ENCODE data around the gene ECE2. TPM values are rescaled to one million over a fixed set of nuclear protein-coding genes. Genes with fewer than 3 reads are reported as not detected.

ECE2 gene
- total RNA-seq, 3 donors from 2014 or later = not detected

DNA sequence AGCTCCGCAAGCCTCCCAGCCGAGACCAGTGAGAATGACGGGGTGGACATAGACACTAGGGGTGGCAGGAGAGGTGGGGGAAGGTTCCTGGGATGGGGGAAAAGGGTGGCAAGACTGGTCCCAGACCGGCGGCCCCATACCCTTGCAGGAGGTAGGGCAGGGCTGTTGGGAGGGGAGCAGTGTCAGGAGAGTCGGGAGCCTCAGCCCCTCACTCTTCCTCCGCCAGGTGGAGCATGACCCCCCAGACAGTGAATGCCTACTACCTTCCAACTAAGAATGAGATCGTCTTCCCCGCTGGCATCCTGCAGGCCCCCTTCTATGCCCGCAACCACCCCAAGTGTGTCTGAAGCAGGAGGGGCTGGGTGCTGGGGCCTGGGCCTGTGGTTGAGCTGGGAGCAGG, 14.5 kb downstream of the ECE2 start:
- intact Hi-C loops (cut with DNase I; ENCODE audit: low total_unique reads) = loop anchor here (5.0 kb wide), 1 partner anchor 897 kb away; no protein-coding TSS in a partner anchor
- no peaks in the 10 kb centered on the region for H3K27me3 ChIP-seq
- H3K27ac ChIP-seq = no peak overlapping the region
- no peaks in the 10 kb centered on the region for H3K4me1 ChIP-seq
- H3K4me3 ChIP-seq = no peak overlapping the region
- TF ChIP-seq, protein P1, sequence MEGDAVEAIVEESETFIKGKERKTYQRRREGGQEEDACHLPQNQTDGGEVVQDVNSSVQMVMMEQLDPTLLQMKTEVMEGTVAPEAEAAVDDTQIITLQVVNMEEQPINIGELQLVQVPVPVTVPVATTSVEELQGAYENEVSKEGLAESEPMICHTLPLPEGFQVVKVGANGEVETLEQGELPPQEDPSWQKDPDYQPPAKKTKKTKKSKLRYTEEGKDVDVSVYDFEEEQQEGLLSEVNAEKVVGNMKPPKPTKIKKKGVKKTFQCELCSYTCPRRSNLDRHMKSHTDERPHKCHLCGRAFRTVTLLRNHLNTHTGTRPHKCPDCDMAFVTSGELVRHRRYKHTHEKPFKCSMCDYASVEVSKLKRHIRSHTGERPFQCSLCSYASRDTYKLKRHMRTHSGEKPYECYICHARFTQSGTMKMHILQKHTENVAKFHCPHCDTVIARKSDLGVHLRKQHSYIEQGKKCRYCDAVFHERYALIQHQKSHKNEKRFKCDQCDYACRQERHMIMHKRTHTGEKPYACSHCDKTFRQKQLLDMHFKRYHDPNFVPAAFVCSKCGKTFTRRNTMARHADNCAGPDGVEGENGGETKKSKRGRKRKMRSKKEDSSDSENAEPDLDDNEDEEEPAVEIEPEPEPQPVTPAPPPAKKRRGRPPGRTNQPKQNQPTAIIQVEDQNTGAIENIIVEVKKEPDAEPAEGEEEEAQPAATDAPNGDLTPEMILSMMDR (IDR thresholded peaks at IDR 0.05) = no peak
- no peak for TF ChIP-seq POLR2AphosphoS5 (IDR thresholded peaks at IDR 0.05)
- TF ChIP-seq POLR2A (IDR thresholded peaks at IDR 0.05) = no peak
- DNase-seq (ENCODE audit: low spot score in 2 of 2) = no peak
- H3K36me3 ChIP-seq = no peaks in the 10 kb centered on the region
- H3K9me3 ChIP-seq = no peaks in the 10 kb centered on the region

DNA sequence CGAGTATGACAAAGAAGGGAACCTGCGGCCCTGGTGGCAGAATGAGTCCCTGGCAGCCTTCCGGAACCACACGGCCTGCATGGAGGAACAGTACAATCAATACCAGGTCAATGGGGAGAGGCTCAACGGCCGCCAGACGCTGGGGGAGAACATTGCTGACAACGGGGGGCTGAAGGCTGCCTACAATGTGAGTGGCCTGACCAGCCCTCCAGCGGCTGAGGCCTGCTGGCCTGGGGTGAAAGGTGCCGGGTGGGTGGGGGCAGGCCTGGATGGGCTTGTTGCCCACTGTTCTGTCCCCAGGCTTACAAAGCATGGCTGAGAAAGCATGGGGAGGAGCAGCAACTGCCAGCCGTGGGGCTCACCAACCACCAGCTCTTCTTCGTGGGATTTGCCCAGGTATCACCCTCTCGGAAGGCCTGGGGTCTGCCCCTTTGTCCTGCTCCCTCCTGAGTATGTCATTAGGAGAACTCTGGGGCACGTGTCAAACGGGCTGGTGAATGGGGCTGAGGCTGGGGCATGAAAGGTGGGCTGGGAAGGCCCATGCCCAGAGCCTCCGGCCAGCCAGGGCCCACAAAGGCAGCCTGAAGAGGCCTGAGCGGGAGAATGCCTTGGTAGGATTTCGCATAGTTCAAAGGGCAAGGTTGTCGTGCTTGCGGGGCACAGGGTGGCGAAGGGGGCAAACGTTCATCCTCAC, 15.4 kb downstream of the ECE2 start:
- Histone ChIP-seq H3K4me3 (no peak overlapping the region), H3K27me3 (no peaks in the 10 kb centered on the region), H3K4me1 (no peaks in the 10 kb centered on the region), H3K9me3 (no peaks in the 10 kb centered on the region), H3K27ac (no peak overlapping the region), H3K36me3 (no peaks in the 10 kb centered on the region)
- no peak for TF ChIP-seq POLR2A (IDR thresholded peaks at IDR 0.05)
- TF ChIP-seq POLR2AphosphoS5 (IDR thresholded peaks at IDR 0.05) = no peak
- TF ChIP-seq, protein P1 (IDR thresholded peaks at IDR 0.05) = no peak
- intact Hi-C loops (cut with DNase I; ENCODE audit: low total_unique reads) = loop anchor here (5.0 kb wide), 1 partner anchor 896 kb away; no protein-coding TSS in a partner anchor
- DNase-seq (ENCODE audit: low spot score in 2 of 2) = no peak

DNA sequence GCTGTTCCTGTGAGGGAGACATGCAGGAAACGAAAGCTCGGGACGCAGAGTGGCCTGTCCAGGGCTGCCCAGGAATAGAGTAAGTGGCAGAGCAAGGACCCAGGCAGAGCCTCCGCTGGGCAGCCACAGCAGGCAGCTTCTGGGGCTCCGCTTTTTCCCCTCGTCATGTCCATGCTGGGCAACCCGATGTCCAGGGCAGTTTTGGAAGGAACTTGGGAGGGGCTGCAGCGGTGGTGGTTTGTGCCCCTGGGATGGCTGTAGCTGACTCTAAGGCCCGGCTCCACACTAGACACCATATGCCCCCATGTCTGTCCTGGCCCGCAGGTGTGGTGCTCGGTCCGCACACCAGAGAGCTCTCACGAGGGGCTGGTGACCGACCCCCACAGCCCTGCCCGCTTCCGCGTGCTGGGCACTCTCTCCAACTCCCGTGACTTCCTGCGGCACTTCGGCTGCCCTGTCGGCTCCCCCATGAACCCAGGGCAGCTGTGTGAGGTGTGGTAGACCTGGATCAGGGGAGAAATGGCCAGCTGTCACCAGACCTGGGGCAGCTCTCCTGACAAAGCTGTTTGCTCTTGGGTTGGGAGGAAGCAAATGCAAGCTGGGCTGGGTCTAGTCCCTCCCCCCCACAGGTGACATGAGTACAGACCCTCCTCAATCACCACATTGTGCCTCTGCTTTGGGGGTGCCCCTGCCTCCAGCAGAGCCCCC, 16.1 kb downstream of the ECE2 start:
- Histone ChIP-seq H3K4me3 (no peak overlapping the region), H3K9me3 (no peaks in the 10 kb centered on the region), H3K27ac (no peak overlapping the region), H3K27me3 (no peaks in the 10 kb centered on the region), H3K36me3 (no peaks in the 10 kb centered on the region), H3K4me1 (no peaks in the 10 kb centered on the region)
- TF ChIP-seq POLR2AphosphoS5 (IDR thresholded peaks at IDR 0.05) (no peak), POLR2A (IDR thresholded peaks at IDR 0.05) (no peak)
- TF ChIP-seq, protein P1 (IDR thresholded peaks at IDR 0.05) = no peak
- intact Hi-C loops (cut with DNase I; ENCODE audit: low total_unique reads) = loop anchor here (5.0 kb wide), 1 partner anchor 895 kb away; no protein-coding TSS in a partner anchor
- no peak for DNase-seq (ENCODE audit: low spot score in 2 of 2)

DNA sequence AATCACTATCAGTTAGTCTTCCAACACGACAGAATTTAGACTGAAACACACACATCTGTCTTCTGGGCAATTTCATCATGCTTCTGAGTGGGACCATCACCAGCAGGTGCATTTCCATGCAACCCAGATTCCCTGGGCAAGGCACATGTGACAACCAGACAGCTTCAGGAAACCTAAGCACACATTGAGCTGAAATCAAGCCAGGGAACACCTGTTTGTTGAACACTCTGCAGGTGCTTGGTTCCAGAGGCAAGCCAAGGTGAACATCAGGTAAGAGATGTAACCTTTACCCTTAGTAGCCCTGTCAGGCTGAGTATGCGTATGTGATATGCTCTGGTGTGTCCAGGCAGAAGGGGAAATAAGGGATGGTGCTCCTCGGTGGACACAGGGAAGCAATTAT, 19.9 kb downstream of the ECE2 start:
- Histone ChIP-seq H3K27ac (no peak overlapping the region), H3K36me3 (no peaks in the 10 kb centered on the region), H3K4me3 (no peak overlapping the region), H3K9me3 (no peaks in the 10 kb centered on the region), H3K27me3 (no peaks in the 10 kb centered on the region), H3K4me1 (peaks cover 0 to 8% of the 10 kb centered on the region in 2 donors)
- no peak for DNase-seq (ENCODE audit: low spot score in 2 of 2)
- TF ChIP-seq POLR2AphosphoS5 (IDR thresholded peaks at IDR 0.05) (no peak), POLR2A (IDR thresholded peaks at IDR 0.05) (no peak)
- TF ChIP-seq, protein P1 (IDR thresholded peaks at IDR 0.05) = no peak
- intact Hi-C loops (cut with DNase I; ENCODE audit: low total_unique reads) = no loop called here

DNA sequence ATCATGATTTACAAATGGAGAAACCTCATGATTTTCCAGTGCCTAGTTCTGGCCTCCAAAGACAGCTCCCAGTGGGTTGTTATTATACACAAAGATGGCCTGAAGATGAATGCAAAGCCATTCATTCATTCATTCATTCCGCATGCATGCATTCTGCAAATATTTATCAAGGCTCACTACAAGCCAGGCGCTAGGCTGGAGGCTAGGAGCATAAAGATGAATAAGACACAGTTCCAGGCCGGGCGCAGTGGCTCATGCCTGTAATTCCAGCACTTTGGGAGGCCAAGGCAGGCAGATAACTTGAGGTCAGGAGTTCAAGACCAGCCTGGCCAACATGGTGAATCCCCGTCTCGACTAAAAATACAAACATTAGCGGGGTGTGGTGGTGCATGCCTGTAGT, 20.8 kb downstream of the ECE2 start:
- no peak for DNase-seq (ENCODE audit: low spot score in 2 of 2)
- no peaks in the 10 kb centered on the region for H3K27me3 ChIP-seq
- TF ChIP-seq POLR2A (IDR thresholded peaks at IDR 0.05) = no peak
- TF ChIP-seq, protein P1 (IDR thresholded peaks at IDR 0.05) = no peak
- no peak for TF ChIP-seq POLR2AphosphoS5 (IDR thresholded peaks at IDR 0.05)
- H3K36me3 ChIP-seq = no peaks in the 10 kb centered on the region
- H3K4me3 ChIP-seq = no peak overlapping the region
- no peaks in the 10 kb centered on the region for H3K9me3 ChIP-seq
- no peak overlapping the region for H3K27ac ChIP-seq
- peaks cover 0 to 8% of the 10 kb centered on the region in 2 donors for H3K4me1 ChIP-seq
- intact Hi-C loops (cut with DNase I; ENCODE audit: low total_unique reads) = no loop called here

Data from breast epithelium (tissue), 4 donors.